Astrocyte (in vitro differentiated cells and primary cell): ENCODE data around the gene CCT6A. TPM values are rescaled to one million over a fixed set of nuclear protein-coding genes. Genes with fewer than 3 reads are reported as not detected.
"Not testable (repeated sequence)": the region's sequence is repeated elsewhere in the genome, so short reads cannot be mapped to it uniquely, and the experiment has no call there.

ENCODE experiments used
- DNase-seq: peaks from one replicate; pipeline ENCODE4 v3.0.0-alpha.2; 2010; ENCODE audit warnings: low read depth
- FAIRE-seq: peaks from 2 replicates; lab custom pipeline; 2011; peaks lifted over from hg19 to GRCh38; lab: Jason Lieb, UNC
- H2AFZ ChIP-seq: 2 replicates; pipeline ENCODE4 v1.6.0; 2012; ENCODE audit warnings: low read depth, low read length, inconsistent platforms
- H3K27ac ChIP-seq: 2 replicates; pipeline ENCODE4 v1.5.1; 2011; ENCODE audit warnings: low read depth, low read length, inconsistent platforms
- H3K27me3 ChIP-seq: 2 replicates; pipeline ENCODE4 v1.6.0; 2011; ENCODE audit warnings: low read length, inconsistent platforms; ENCODE audit not compliant: insufficient read depth
- H3K36me3 ChIP-seq: 2 replicates; pipeline ENCODE4 v1.5.1; 2011; ENCODE audit warnings: low read length, inconsistent platforms; ENCODE audit not compliant: insufficient read depth
- H3K4me1 ChIP-seq: 2 replicates; pipeline ENCODE4 v1.5.1; 2011; ENCODE audit warnings: low read length, inconsistent platforms; ENCODE audit not compliant: insufficient read depth
- H3K4me2 ChIP-seq: 2 replicates; pipeline ENCODE4 v1.6.0; 2012; ENCODE audit warnings: low read length, inconsistent platforms
- H3K4me3 ChIP-seq: 2 replicates; pipeline ENCODE4 v1.5.1; 2011; ENCODE audit warnings: low read depth, mild to moderate bottlenecking, low read length, inconsistent platforms; ENCODE audit not compliant: insufficient read depth
- H3K79me2 ChIP-seq: 2 replicates; pipeline ENCODE4 v1.6.0; 2012; ENCODE audit warnings: mild to moderate bottlenecking, low read length, inconsistent platforms; ENCODE audit not compliant: insufficient read depth
- H3K9ac ChIP-seq: 2 replicates; pipeline ENCODE4 v1.6.0; 2012; ENCODE audit warnings: mild to moderate bottlenecking, low read length, inconsistent platforms
- H3K9me3 ChIP-seq: 2 replicates; pipeline ENCODE4 v1.5.1; 2012; ENCODE audit warnings: low read depth, mild to moderate bottlenecking, low read length, inconsistent platforms; ENCODE audit not compliant: insufficient read depth
- H4K20me1 ChIP-seq: 2 replicates; pipeline ENCODE4 v1.6.0; 2012; ENCODE audit warnings: low read length, inconsistent platforms; ENCODE audit not compliant: insufficient read depth
- H3K27ac Mint-ChIP-seq: one replicate; pipeline ENCODE4 v1.8.0; 2021; ENCODE audit warnings: mild to moderate bottlenecking, mixed read lengths; ENCODE audit not compliant: unreplicated experiment
- H3K27me3 Mint-ChIP-seq: one replicate; pipeline ENCODE4 v1.8.0; 2021; ENCODE audit warnings: low read depth, mixed read lengths; ENCODE audit not compliant: unreplicated experiment
- H3K36me3 Mint-ChIP-seq: one replicate; pipeline ENCODE4 v1.8.0; 2021; ENCODE audit warnings: low read depth, mixed read lengths; ENCODE audit not compliant: unreplicated experiment
- H3K4me1 Mint-ChIP-seq: one replicate; pipeline ENCODE4 v1.8.0; 2021; ENCODE audit warnings: low read depth, mixed read lengths; ENCODE audit not compliant: unreplicated experiment
- H3K4me3 Mint-ChIP-seq: one replicate; pipeline ENCODE4 v1.8.0; 2021; ENCODE audit warnings: mild to moderate bottlenecking, moderate library complexity, mixed read lengths; ENCODE audit not compliant: unreplicated experiment
- H3K9me3 Mint-ChIP-seq: one replicate; pipeline ENCODE4 v1.8.0; 2021; ENCODE audit warnings: mild to moderate bottlenecking, mixed read lengths; ENCODE audit not compliant: unreplicated experiment
- EZH2 ChIP-seq: IDR thresholded peaks from 2 replicates; pipeline ENCODE4 v1.6.1; 2012; ENCODE audit warnings: mild to moderate bottlenecking, low read length, inconsistent platforms; ENCODE audit not compliant: insufficient read depth
- total RNA-seq: library from RNA; stranded (reverse); gene quantifications from 2 replicates; pipeline ENCODE4 v1.2.1, GENCODE V29; 2021
- TF ChIP-seq, protein P1 (sequence below): IDR thresholded peaks from 2 replicates; pipeline ENCODE4 v1.5.1; 2011; ENCODE audit warnings: low read depth, mild to moderate bottlenecking, inconsistent platforms, low read length, moderate library complexity; ENCODE audit not compliant: insufficient read depth

The CCT6A gene
- total RNA-seq, 1 donor from 2014 or later, result 180 TPM

- not testable (repeated sequence) for H3K27me3 ChIP-seq, FAIRE-seq, H3K27me3 Mint-ChIP-seq, H3K27ac Mint-ChIP-seq, H3K4me3 Mint-ChIP-seq, H3K9me3 Mint-ChIP-seq, H3K9ac ChIP-seq, H2AFZ ChIP-seq, H3K36me3 Mint-ChIP-seq, H3K27ac ChIP-seq, H3K9me3 ChIP-seq, H3K4me2 ChIP-seq, H3K4me3 ChIP-seq, DNase-seq
- Histone ChIP-seq H3K79me2 (peaks cover 36% of the 10 kb centered on the region), H4K20me1 (peaks cover 12% of the 10 kb centered on the region), H3K4me1 (peaks cover 23% of the 10 kb centered on the region), H3K36me3 (peaks cover 29% of the 10 kb centered on the region)
- H3K4me1 Mint-ChIP-seq, result peaks cover 24% of the 10 kb centered on the region
Observed at GRCh38 chr7:56066376-56066775, 14.8 kb downstream of the CCT6A start.

- no peaks in the 10 kb centered on the region for H3K79me2 ChIP-seq
- H3K4me3 ChIP-seq, result no peak overlapping the region
- peaks cover 7% of the 10 kb centered on the region for H3K4me1 ChIP-seq
- H3K27ac ChIP-seq, result no peak overlapping the region
- no peaks in the 10 kb centered on the region for H3K27me3 ChIP-seq
- Mint-ChIP-seq H3K4me3 (no peak overlapping the region), H3K27ac (no peak overlapping the region), H3K9me3 (no peaks in the 10 kb centered on the region), H3K4me1 (peaks cover 3% of the 10 kb centered on the region), H3K27me3 (no peaks in the 10 kb centered on the region), H3K36me3 (peaks cover 12% of the 10 kb centered on the region)
- FAIRE-seq, result no peak
- peaks cover 8% of the 10 kb centered on the region for H4K20me1 ChIP-seq
- no peak overlapping the region for H3K9ac ChIP-seq
- peak overlapping the region; percentile 28 for H3K4me2 ChIP-seq
- DNase-seq, result peak; percentile 44
- TF ChIP-seq, protein P1, sequence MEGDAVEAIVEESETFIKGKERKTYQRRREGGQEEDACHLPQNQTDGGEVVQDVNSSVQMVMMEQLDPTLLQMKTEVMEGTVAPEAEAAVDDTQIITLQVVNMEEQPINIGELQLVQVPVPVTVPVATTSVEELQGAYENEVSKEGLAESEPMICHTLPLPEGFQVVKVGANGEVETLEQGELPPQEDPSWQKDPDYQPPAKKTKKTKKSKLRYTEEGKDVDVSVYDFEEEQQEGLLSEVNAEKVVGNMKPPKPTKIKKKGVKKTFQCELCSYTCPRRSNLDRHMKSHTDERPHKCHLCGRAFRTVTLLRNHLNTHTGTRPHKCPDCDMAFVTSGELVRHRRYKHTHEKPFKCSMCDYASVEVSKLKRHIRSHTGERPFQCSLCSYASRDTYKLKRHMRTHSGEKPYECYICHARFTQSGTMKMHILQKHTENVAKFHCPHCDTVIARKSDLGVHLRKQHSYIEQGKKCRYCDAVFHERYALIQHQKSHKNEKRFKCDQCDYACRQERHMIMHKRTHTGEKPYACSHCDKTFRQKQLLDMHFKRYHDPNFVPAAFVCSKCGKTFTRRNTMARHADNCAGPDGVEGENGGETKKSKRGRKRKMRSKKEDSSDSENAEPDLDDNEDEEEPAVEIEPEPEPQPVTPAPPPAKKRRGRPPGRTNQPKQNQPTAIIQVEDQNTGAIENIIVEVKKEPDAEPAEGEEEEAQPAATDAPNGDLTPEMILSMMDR, result peak; percentile 87
- no peak for TF ChIP-seq EZH2
- no peaks in the 10 kb centered on the region for H3K9me3 ChIP-seq
- H2AFZ ChIP-seq, result no peak overlapping the region
- peaks cover 15% of the 10 kb centered on the region for H3K36me3 ChIP-seq
Observed at GRCh38 chr7:56074371-56074791, 22.8 kb downstream of the CCT6A start.

GRCh38 chr7:56077681-56078080, 26.1 kb downstream of the CCT6A start:
- H3K4me1 ChIP-seq, result peaks cover 14% of the 10 kb centered on the region
- TF ChIP-seq, protein P1, result no peak
- no peak for TF ChIP-seq EZH2
- no peak overlapping the region for H3K27ac ChIP-seq
- H3K9ac ChIP-seq, result no peak overlapping the region
- peaks cover 14% of the 10 kb centered on the region for H3K36me3 Mint-ChIP-seq
- H3K4me3 Mint-ChIP-seq, result no peak overlapping the region
- peaks cover 6% of the 10 kb centered on the region for H3K36me3 ChIP-seq
- H3K27ac Mint-ChIP-seq, result no peak overlapping the region
- H3K79me2 ChIP-seq, result no peaks in the 10 kb centered on the region
- DNase-seq, result no peak
- H3K4me3 ChIP-seq, result no peak overlapping the region
- FAIRE-seq, result no peak
- no peak overlapping the region for H2AFZ ChIP-seq
- no peaks in the 10 kb centered on the region for H3K9me3 Mint-ChIP-seq
- H3K27me3 Mint-ChIP-seq, result no peaks in the 10 kb centered on the region
- H3K9me3 ChIP-seq, result no peaks in the 10 kb centered on the region
- H4K20me1 ChIP-seq, result peaks cover 13% of the 10 kb centered on the region
- H3K4me1 Mint-ChIP-seq, result peaks cover 5% of the 10 kb centered on the region
- no peak overlapping the region for H3K4me2 ChIP-seq
- H3K27me3 ChIP-seq, result no peaks in the 10 kb centered on the region
